Measurements from ENCODE around the gene TIGD7. TPM values are rescaled to one million over a fixed set of nuclear protein-coding genes. Genes with fewer than 3 reads are reported as not detected.

The TIGD7 gene
- total and polyA plus RNA-seq, 2 of the 13 experiments (the other 11 are each of a cell fraction or from before 2014, with no cell fraction given), result not detected

DNA sequence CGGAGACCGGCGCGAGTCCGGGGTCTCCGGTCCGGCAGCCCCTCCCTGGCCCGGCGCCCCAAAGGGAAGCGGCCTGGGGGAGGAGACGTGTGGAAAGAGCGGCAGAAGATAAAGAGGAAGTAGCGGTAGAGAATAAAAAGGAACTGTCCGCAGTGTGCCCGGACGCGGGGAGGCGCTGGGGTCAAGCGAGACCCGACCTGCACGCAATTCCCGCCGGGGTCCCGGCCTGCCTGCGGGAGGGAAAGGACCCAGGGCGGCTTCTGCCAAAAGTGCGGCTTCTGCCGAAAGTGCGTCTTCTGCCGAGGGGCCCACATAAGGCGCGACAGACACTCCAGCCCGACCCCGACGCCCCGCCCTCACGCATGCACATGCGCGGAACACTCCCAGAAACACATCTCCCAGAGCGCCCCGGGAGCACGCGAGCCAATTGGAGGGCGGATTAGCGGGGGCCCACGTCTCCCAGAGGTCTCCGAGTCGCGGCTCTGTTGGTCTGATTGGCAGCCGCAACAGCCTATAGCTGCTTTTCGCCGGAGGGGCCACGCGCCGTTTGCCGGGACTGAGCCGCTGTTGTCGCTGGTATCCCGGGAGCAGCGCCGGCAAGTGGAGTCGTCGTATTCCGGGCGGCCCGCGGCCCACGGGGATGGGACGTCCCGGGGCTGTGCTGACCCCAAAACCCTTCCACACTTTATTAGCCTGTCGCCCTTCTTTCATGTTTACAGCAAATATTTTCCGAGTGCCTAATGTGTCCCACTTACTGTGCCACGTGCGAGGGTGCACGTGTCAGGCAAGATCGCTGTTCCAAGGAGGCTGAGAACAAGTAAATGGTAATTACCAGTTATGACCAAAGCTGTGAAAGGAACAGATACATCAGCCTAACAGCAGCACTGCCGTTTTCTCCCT is 40.8 kb downstream of the TIGD7 start (continued):
- TF ChIP-seq, protein P1, sequence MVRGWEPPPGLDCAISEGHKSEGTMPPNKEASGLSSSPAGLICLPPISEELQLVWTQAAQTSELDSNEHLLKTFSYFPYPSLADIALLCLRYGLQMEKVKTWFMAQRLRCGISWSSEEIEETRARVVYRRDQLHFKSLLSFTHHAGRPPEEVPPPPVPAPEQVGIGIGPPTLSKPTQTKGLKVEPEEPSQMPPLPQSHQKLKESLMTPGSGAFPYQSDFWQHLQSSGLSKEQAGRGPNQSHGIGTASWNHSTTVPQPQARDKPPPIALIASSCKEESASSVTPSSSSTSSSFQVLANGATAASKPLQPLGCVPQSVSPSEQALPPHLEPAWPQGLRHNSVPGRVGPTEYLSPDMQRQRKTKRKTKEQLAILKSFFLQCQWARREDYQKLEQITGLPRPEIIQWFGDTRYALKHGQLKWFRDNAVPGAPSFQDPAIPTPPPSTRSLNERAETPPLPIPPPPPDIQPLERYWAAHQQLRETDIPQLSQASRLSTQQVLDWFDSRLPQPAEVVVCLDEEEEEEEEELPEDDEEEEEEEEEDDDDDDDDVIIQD (CRISPR knock-in tag; IDR thresholded peaks at IDR 0.05; ENCODE audit: low read depth), result no peak; the same call in 1 of the 2 replicates
- TF ChIP-seq TP53 (CRISPR knock-in tag; conservative IDR thresholded peaks at IDR 0.05) (no peak), KAT2B (IDR thresholded peaks at IDR 0.05; ENCODE audit: borderline replicate concordance, low read depth, low read length) (no peak), ZNF260 (CRISPR knock-in tag; IDR thresholded peaks at IDR 0.05; ENCODE audit: borderline replicate concordance, low read depth) (no peak), MBD4 (IDR thresholded peaks at IDR 0.05; ENCODE audit: borderline replicate concordance, low read length) (no peak), ELF4 (CRISPR knock-in tag; IDR thresholded peaks at IDR 0.05; ENCODE audit: borderline replicate concordance) (no peak), ZBTB7B (CRISPR knock-in tag; IDR thresholded peaks at IDR 0.05) (no peak), NFYC (CRISPR knock-in tag; IDR thresholded peaks at IDR 0.05) (peak; percentile 96), BRD4 (CRISPR knock-in tag; IDR thresholded peaks at IDR 0.05) (peak; percentile 20), ZNF781 (CRISPR knock-in tag; IDR thresholded peaks at IDR 0.05; ENCODE audit: borderline replicate concordance, not compliant biosample characterization) (peak; percentile 88), ATF7 (IDR thresholded peaks at IDR 0.05) (no peak), ATF7 (CRISPR knock-in tag; IDR thresholded peaks at IDR 0.05) (no peak), ZNF432 (CRISPR knock-in tag; IDR thresholded peaks at IDR 0.05; ENCODE audit: borderline replicate concordance) (no peak), ZNF335 (CRISPR knock-in tag; IDR thresholded peaks at IDR 0.05) (no peak), PRMT3 (CRISPR knock-in tag; IDR thresholded peaks at IDR 0.05; ENCODE audit: borderline replicate concordance, low read depth) (no peak; the same call in 1 of the 2 replicates), ZFX (CRISPR knock-in tag; IDR thresholded peaks at IDR 0.05; ENCODE audit: low read depth) (peak; percentile 74)
- TF ChIP-seq, protein P2, sequence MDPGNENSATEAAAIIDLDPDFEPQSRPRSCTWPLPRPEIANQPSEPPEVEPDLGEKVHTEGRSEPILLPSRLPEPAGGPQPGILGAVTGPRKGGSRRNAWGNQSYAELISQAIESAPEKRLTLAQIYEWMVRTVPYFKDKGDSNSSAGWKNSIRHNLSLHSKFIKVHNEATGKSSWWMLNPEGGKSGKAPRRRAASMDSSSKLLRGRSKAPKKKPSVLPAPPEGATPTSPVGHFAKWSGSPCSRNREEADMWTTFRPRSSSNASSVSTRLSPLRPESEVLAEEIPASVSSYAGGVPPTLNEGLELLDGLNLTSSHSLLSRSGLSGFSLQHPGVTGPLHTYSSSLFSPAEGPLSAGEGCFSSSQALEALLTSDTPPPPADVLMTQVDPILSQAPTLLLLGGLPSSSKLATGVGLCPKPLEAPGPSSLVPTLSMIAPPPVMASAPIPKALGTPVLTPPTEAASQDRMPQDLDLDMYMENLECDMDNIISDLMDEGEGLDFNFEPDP (CRISPR knock-in tag; conservative IDR thresholded peaks at IDR 0.05), result peak; percentile 44; the same call in 1 of the 2 replicates
- TF ChIP-seq, protein P3, sequence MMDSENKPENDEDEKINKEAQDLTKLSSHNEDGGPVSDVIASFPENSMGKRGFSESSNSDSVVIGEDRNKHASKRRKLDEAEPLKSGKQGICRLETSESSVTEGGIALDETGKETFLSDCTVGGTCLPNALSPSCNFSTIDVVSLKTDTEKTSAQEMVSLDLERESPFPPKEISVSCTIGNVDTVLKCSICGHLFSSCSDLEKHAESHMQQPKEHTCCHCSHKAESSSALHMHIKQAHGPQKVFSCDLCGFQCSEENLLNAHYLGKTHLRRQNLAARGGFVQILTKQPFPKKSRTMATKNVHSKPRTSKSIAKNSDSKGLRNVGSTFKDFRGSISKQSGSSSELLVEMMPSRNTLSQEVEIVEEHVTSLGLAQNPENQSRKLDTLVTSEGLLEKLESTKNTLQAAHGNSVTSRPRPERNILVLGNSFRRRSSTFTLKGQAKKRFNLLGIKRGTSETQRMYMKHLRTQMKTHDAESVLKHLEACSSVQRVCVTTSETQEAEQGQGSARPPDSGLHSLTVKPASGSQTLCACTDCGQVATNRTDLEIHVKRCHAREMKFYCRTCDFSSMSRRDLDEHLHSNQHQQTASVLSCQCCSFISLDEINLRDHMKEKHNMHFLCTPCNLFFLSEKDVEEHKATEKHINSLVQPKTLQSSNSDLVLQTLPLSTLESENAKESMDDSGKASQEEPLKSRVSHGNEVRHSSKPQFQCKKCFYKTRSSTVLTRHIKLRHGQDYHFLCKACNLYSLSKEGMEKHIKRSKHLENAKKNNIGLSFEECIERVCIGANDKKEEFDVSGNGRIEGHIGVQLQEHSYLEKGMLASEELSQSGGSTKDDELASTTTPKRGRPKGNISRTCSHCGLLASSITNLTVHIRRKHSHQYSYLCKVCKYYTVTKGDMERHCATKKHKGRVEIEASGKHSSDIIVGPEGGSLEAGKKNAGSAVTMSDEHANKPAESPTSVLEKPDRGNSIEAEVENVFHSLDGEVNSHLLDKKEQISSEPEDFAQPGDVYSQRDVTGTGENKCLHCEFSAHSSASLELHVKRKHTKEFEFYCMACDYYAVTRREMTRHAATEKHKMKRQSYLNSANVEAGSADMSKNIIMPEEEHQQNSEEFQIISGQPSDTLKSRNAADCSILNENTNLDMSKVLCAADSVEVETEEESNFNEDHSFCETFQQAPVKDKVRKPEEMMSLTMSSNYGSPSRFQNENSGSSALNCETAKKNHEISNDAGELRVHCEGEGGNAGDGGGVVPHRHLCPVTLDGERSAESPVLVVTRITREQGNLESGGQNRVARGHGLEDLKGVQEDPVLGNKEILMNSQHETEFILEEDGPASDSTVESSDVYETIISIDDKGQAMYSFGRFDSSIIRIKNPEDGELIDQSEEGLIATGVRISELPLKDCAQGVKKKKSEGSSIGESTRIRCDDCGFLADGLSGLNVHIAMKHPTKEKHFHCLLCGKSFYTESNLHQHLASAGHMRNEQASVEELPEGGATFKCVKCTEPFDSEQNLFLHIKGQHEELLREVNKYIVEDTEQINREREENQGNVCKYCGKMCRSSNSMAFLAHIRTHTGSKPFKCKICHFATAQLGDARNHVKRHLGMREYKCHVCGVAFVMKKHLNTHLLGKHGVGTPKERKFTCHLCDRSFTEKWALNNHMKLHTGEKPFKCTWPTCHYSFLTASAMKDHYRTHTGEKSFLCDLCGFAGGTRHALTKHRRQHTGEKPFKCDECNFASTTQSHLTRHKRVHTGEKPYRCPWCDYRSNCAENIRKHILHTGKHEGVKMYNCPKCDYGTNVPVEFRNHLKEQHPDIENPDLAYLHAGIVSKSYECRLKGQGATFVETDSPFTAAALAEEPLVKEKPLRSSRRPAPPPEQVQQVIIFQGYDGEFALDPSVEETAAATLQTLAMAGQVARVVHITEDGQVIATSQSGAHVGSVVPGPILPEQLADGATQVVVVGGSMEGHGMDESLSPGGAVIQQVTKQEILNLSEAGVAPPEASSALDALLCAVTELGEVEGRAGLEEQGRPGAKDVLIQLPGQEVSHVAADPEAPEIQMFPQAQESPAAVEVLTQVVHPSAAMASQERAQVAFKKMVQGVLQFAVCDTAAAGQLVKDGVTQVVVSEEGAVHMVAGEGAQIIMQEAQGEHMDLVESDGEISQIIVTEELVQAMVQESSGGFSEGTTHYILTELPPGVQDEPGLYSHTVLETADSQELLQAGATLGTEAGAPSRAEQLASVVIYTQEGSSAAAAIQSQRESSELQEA (CRISPR knock-in tag; IDR thresholded peaks at IDR 0.05; ENCODE audit: not compliant biosample characterization), result no peak

Data from HepG2 (cell line).